Esophagus squamous epithelium (tissue), 5 donors: ENCODE results near the gene BOD1. TPM values are rescaled to one million over a fixed set of nuclear protein-coding genes. Genes with fewer than 3 reads are reported as not detected.

ENCODE experiments used
- DNase-seq: peaks from one replicate; lab custom pipeline; 2025; lab: John Stamatoyannopoulos, UW
- H3K27ac ChIP-seq, 4 donors: fragments of 200-600 bp; sonication (generic); one replicate each; pipeline ENCODE4 v1.5.1; 2016 to 2019; ENCODE audit warnings: mild to moderate bottlenecking in 1 of 4
- H3K27me3 ChIP-seq, 4 donors: fragments of 200-600 bp; sonication (generic); 1 replicate in 3 of 4; 2 replicates in 1 of 4; pipeline versions ENCODE4 v1.5.1 to v1.6.0; 2017 to 2021; ENCODE audit warnings: antibody characterized with exemption in 1 of 4
- H3K36me3 ChIP-seq, 3 donors: fragments of 200-600 bp; sonication (generic); one replicate each; pipeline ENCODE4 v1.5.1; 2016 to 2019
- H3K4me1 ChIP-seq, 3 donors: fragments of 200-600 bp; sonication (generic); one replicate each; pipeline ENCODE4 v1.5.1; 2017 to 2019
- H3K4me3 ChIP-seq, 4 donors: fragments of 200-600 bp; sonication (generic); 1 replicate in 3 of 4; 2 replicates in 1 of 4; pipeline ENCODE4 v1.5.1; 2016 to 2019; ENCODE audit warnings: mild to moderate bottlenecking in 2 of 4, moderate library complexity in 1 of 4
- H3K9me3 ChIP-seq, 3 donors: fragments of 200-600 bp; sonication (generic); one replicate each; pipeline ENCODE4 v1.5.1; 2016 to 2019
- POLR2A ChIP-seq, 4 donors: fragments of 450-650 bp; IDR thresholded peaks; one replicate each; pipeline ENCODE4 v1.6.1; 2017; ENCODE audit warnings: antibody characterized with exemption in 4 of 4, mild to moderate bottlenecking in 4 of 4, moderate library complexity in 3 of 4
- WGBS, 2 donors: methylation state at CpG; one replicate each; pipeline ENCODE4 v1.1.5; 2018; 5-methylcytosine and 5-hydroxymethylcytosine counted together
- intact Hi-C: fragments of 100-400 bp; cut with DNase I; formaldehyde crosslinking; loops from one replicate; pipeline ENCODE4 v1.15.0; 2022
- total RNA-seq, 4 donors: library from RNA; depleted of rRNA; stranded (reverse); fragments of >200 nt; gene quantifications; one replicate each; pipeline ENCODE4 v1.1.0, GENCODE V29; 2016
- TF ChIP-seq, protein P1 (sequence below), 6 experiments: fragments of 450-650 bp in 4 of 6; fragments of 200-600 bp in 2 of 6; sonication (generic) in 2 of 6; IDR thresholded peaks; one replicate each; pipeline ENCODE4 v1.5.1; 2016 to 2019; ENCODE audit warnings: antibody characterized with exemption in 6 of 6, mild to moderate bottlenecking in 4 of 6, moderate library complexity in 4 of 6
- donor health status: DM: yes; HTN: yes; CAD: no.

Gene BOD1
- total RNA-seq, 4 donors from 2014 or later, result 13.8 to 43.1 (median 20.2) TPM

DNA sequence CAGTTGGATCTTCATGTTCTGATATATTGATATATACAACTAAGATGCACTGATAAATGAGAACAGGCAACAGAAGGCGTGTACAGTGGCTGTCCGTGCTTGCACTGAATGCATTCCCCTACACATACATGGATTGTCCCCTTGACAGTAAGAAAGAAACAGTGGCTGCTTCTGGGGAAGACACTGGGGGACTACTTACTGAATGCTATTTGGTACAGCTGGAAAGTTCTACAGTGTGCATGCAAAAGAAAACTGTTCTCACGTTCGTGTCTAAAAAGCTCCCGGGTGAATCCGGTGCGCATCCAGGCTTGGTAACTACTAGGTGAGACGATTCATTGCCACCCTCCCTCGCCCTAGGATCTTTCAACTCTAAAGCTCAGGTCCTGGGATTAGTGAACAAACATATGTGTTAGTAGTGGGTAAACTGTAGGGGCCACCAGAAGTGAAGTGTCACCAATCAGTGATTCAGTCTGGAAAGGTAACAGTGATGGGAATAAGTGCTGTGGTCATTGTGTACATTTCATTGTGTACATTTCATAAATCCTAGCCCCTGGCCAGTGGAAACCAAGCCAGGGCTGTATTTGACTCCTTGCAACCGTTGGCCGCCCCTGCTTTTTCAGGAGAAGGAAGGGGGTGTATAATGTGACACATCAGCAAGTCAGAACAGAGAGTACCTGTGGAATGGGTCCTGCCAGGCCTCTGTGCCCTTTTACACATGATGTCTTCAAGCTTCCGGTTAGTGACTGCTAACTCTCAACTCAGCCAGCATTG lies 46.3 kb upstream of the BOD1 start:
- no peak for DNase-seq

DNA sequence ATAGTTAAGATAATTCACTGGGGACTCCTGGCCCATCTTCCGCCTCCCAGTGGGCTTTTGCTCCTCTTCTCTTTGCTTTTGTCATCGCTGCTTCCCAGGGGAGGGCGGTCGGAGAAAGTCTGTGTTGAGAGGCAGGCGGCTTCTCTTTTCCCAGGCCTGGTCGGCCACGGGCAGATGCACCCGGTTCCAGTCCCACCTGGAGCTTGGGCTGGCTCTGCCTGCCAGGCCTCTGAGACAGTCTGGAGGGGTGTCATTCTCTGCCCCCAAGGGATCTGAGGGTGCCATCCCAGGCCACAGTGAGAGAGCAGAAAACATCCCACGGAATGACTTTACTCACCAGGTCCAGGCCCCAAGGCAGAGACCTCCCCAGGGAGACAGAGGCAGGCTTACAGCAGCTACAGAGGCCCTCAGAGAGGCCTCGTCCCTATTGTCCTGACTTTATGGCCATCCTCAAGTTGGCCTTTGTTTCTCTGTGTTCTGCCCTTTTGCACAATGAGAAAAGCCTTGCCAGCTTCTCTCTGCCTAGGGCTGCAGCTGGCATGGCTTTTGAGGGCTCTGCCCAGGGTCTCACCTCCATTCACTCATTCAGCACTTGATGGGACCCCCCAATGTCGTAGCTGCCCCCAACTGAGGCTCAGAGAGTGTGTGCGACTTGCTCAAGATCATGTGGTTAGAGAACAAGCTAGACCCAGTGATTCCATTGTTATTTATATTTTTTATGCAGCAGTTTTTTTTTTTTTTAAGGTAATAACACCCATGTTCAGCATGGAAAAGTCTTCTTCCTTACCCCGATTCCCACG lies 44.2 kb upstream of the BOD1 start:
- 86 to 87% methylated on average over 8 to 11 of the region's 14 CpGs for WGBS, 2 donors
- no peak for TF ChIP-seq POLR2A (IDR thresholded peaks at IDR 0.05)
- TF ChIP-seq, protein P1, sequence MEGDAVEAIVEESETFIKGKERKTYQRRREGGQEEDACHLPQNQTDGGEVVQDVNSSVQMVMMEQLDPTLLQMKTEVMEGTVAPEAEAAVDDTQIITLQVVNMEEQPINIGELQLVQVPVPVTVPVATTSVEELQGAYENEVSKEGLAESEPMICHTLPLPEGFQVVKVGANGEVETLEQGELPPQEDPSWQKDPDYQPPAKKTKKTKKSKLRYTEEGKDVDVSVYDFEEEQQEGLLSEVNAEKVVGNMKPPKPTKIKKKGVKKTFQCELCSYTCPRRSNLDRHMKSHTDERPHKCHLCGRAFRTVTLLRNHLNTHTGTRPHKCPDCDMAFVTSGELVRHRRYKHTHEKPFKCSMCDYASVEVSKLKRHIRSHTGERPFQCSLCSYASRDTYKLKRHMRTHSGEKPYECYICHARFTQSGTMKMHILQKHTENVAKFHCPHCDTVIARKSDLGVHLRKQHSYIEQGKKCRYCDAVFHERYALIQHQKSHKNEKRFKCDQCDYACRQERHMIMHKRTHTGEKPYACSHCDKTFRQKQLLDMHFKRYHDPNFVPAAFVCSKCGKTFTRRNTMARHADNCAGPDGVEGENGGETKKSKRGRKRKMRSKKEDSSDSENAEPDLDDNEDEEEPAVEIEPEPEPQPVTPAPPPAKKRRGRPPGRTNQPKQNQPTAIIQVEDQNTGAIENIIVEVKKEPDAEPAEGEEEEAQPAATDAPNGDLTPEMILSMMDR (IDR thresholded peaks at IDR 0.05), result no peak
- Histone ChIP-seq H3K36me3 (no peaks in the 10 kb centered on the region), H3K4me1 (no peaks in the 10 kb centered on the region), H3K27ac (no peak overlapping the region), H3K9me3 (peaks cover 0 to 6% (median 0%) of the 10 kb centered on the region in 3 donors), H3K27me3 (no peaks in the 10 kb centered on the region), H3K4me3 (no peak overlapping the region)
- no peak for DNase-seq
- intact Hi-C loops, result no loop called here

More for the DNA sequence above, 46.3 kb upstream of the BOD1 start:
- whole genome bisulfite sequencing, 2 donors, result 75 to 77% methylated on average over 12 of the region's 12 CpGs
- intact Hi-C loops, result no loop called here
- Histone ChIP-seq H3K4me1 (no peaks in the 10 kb centered on the region), H3K9me3 (peaks cover 0 to 6% (median 0%) of the 10 kb centered on the region in 3 donors), H3K4me3 (no peak overlapping the region), H3K36me3 (no peaks in the 10 kb centered on the region), H3K27ac (no peak overlapping the region), H3K27me3 (no peaks in the 10 kb centered on the region)
- TF ChIP-seq, protein P1 (IDR thresholded peaks at IDR 0.05), result no peak
- TF ChIP-seq POLR2A (IDR thresholded peaks at IDR 0.05), result no peak

DNA sequence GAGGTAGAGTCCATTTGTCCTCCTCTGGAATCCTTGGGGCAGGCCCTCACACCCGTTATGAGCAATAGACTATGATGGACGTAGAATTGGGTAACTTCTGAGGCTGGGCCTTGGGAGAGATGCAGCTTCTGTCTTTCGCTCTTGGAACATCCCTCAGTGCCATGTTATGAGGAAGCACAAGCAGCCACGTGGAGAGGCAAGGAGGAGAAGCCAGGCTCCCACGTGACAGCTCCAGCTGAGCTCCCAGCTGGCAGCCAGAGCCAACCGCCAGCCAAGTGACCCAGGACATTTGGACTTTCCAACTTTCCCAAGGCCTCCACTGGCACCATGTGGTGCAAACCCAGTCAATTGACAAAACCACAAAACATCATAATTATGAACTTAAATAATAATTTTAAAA lies 43.0 kb upstream of the BOD1 start:
- intact Hi-C loops, result no loop called here
- H3K4me1 ChIP-seq, result no peaks in the 10 kb centered on the region

DNA sequence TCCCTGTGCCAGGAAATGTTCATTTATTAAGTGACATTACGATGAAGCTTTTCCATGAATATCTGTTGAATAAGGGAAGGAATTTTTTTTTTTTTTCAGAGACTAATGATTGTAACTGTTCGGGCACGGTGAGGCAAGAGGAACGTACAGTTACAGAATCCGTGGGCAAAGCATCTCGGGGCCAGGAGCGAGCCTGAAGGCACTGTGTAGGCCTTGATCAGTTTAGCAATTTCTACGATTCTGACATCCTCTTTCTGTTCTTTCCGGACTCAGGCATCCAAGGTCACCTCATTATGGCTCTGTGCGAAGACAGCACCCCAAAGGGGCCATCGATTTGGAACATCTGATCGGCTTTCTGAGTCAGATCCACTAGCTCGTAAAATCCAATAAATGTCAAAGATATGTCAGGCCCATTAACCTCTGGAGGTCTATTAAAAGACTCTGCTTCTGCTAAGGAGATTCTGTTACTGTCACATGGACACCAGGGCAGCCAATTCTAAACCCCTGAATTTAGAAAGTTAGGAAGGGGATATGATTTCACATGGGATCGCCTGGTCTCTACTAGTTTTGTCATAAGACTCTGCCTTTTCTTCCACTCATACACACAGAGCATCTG lies 41.4 kb upstream of the BOD1 start:
- WGBS, 2 donors, result 86 to 89% methylated on average over 14 of the region's 14 CpGs
- H3K4me1 ChIP-seq, result no peaks in the 10 kb centered on the region
- no peaks in the 10 kb centered on the region for H3K36me3 ChIP-seq
- TF ChIP-seq, protein P1 (IDR thresholded peaks at IDR 0.05), result no peak
- intact Hi-C loops, result no loop called here
- peaks cover 0 to 2% (median 0%) of the 10 kb centered on the region in 4 donors for H3K27me3 ChIP-seq
- DNase-seq, result no peak
- H3K27ac ChIP-seq, result no peak overlapping the region
- no peak overlapping the region for H3K4me3 ChIP-seq
- H3K9me3 ChIP-seq, result peaks cover 0 to 9% (median 0%) of the 10 kb centered on the region in 3 donors

More for the DNA sequence above, 43.0 kb upstream of the BOD1 start:
- no peak overlapping the region for H3K27ac ChIP-seq
- H3K4me3 ChIP-seq, result no peak overlapping the region
- 69 to 80% methylated on average over 2 to 6 of the region's 6 CpGs for WGBS, 2 donors
- DNase-seq, result no peak
- TF ChIP-seq, protein P1 (IDR thresholded peaks at IDR 0.05), result no peak
- TF ChIP-seq POLR2A (IDR thresholded peaks at IDR 0.05), result no peak
- H3K9me3 ChIP-seq, result peaks cover 0 to 6% (median 0%) of the 10 kb centered on the region in 3 donors
- H3K36me3 ChIP-seq, result no peaks in the 10 kb centered on the region
- H3K27me3 ChIP-seq, result no peaks in the 10 kb centered on the region
